ENCODE data around the gene ABCC5. TPM values are rescaled to one million over a fixed set of nuclear protein-coding genes. Genes with fewer than 3 reads are reported as not detected.
"Not testable (repeated sequence)": the region's sequence is repeated elsewhere in the genome, so short reads cannot be mapped to it uniquely, and the experiment has no call there.

The ABCC5 gene
- polyA plus RNA-seq, 3 donors, result 51.8 to 79.4 (median 62.3) TPM

DNA sequence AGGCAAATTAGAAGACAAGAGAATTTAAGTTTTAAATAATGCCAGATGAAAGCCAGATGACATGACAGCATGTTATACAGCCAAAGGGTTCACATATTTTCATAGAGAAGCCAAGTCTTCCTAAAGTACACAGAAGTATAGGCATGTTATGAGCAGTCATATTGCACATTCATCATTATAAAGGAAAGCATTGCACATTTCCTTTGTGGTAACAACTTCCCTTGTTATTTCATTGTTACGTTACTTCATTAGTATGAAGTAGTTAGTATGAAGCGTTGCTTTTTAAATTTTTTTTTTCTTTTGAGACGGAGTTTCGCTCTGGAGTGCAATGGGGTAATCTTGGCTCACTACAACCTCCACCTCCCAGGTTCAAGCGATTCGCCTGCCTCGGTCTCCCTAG, 4.6 kb upstream of the ABCC5 start:
- no peak for DNase-seq

DNA sequence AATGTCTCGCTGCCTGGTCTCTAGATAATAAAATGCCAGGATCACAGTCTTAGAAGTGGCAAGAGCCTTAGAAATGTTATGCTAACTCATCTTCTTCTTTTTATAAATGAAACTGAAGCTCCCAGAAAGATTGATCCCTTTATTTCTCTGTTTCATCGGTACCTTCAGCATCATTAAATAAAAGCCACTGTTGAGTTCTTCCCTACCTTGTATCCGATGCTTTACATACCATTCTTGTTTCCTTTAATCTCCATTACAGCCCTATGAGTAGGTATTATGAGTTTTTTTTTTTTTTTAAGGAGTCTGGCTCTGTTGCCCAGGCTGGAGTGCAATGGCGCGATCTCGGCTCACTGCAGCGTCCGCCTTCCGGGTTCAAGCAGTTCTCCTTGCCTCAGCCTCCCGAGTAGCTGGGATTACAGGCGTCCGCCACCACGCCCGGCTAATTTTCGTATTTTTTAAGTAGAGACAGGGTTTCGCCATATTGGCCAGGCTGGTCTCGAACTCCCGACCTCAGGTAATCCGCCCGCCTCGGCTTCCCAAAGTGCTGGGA, 815 bp upstream of the ABCC5 start:
- no peak for DNase-seq

DNA sequence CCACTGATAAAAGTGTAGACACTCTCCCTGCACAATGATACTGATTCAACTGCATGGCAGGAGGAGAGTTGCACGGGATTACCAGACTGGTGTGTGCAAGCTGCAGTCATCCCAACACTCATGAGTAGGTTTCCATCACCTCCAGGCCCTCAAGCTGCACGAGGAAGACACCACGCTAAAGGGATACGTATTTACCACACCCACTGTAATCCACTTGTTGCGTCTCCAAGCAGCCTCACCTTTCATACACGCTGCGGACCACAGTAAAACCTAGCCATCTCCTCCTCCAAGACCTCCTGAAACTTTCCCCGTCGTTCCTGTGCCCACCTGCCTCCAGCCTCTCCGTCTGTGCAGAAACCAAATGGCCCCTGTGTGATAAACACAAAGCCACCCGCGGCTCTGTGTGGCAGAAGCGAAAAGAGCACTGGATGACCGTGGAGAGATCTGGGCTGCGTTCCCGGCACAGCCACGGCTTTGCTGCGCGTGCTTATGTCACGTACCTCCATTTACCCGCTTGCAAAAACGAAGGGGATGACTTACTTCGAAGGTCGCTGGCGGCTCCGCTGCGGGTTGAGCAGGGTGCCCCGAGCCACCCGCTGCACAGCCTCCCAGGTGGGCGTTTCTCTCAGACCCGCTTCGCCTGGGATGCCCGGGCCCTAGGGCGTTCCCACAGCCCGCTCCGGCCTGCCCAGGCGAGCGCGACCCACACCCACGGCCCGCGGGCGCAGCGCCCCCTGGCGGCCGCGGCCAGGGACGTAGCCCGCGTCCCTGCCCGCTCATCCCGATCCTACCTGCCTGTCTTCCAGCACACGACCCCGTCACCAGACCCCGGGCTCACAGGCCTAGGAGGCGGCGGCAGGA, 643 bp downstream of the ABCC5 start:
- peak; percentile 69 for DNase-seq

DNA sequence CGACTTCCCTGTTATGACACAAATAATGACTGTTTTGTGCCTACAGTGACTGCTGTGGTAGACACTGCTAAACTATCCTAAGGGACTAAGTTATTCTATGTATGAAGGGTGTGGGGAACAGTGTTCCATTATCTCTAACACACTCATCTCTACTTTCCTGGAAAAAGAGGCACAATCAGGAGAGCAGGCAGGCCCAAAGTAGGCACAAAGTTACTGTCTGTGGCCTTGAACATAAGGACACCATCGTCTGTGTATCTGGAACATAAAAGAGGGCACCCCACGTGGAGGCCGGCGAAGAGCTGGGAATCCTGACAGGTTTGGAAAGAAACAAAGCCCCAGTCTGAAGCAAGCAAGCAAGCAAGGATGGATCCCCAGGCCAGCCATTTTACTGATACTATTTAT, 1.5 kb downstream of the ABCC5 start:
- no peak for DNase-seq

DNA sequence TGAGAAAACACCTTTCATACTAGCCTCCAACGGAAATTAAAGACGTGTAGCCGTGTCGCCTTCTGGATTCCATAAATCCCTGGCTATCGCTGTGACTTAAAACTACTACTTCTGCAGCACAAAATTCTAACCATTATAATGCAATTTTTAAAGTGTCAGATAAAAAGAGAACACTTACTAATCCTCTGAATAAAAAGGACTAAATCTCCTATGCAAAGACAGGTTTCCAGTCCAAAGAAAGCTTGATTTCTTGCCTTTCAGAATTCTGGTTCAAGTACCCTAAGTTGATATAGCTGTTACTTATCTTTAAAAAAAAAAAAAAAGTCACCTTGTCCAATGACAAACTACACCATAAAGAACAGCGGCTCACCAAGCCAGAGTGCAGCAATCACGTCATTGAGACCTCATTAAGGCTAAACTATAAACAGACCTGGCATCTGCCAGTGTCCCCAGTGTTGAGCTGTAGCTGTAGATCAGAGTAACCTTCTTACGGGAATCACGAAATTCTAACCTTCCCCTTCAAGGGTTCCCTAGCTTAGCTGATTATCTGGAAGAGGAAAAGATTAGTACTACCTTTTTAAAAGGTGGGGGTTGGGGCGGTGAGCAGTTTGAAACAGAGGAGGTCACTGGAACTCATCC, 2.2 kb downstream of the ABCC5 start:
- no peak for DNase-seq

DNA sequence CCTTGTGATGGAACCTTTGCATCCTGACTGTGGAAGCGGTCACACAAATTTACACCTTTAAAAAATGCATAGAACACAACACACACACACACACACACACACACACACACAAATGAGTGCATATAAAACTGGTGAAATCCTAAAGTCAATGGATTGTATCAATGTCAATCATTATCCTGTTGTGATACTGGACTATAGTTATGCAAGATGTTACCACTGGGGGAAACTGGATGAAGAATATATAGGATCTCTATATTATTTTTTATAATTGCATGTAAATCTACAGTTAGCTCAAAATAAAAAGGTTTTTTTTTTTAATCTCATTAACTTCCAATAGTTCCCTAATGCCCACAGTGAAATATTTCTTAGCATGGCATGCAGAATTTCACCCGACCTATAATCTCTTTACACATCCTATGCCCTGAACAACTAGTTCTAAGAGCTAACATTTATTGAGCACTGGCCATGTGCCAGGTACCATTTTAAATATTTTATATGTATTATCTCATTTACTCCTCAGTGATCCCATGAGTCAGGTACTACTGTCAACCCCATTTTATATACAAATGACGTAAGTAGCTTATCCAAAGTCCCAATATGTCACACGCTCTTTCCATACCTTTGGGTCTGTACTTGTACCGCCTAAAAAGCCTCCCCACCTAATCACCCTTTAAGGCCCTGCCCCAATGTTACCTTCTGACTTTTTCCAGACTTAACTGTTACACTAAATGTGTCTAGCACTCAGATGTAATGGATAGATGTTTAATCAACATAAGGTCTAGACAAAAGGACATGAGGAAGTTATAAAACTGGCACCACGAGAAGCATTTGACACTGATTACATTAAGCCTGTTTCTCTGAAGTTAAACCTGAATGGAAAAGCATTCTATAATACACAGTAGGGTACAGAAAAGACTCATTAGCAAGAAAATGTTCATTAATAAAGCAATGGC, 5.5 kb downstream of the ABCC5 start:
- DNase-seq, result no peak

DNA sequence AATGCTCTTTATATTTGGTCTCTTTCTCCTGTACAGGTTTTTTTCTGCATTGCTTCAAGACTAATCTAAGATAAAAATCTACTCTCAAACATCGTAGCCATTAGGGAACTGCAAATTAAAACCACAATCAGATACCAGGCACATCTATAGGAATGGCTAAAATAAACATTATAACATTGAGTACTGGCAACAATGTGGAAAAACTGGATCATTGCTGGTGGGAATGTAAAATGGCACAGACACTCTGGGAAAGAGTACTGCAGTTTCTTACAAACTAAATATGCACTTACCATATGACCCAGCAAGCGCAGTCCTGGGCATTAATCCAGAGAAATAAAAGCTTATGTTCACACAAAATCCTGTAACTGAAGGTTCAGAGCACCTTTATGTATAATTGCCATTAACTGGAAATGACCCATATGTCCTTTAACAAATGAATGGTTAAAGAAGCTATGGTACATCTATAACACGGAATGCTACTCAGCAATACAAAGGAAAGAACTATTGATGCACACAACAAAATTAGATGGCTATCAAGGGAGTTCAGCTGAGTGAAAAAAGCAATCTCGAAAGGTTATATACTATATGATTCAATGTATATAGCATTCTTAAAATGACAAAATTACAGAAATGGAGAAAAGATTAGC, 6.3 kb downstream of the ABCC5 start:
- no peak for DNase-seq

DNA sequence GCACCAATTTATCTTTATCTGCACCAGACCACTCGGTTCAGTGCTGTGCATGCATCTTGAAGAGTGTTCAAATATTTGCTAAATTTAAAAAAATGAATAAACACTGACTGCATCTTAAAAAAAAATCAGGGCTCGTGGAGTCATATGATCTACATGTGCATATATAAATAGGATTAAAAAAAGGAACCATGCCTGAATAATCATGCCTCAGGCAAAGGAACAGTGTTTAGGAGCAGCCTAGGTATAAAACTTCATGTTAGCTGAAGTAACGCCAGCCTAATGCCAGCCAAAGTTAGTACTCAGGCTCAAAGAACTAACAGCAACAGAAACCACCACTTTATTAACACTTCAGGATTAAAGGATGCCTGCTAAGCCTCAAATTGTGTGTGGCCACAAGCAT, 9.5 kb downstream of the ABCC5 start:
- no peak for DNase-seq

DNA sequence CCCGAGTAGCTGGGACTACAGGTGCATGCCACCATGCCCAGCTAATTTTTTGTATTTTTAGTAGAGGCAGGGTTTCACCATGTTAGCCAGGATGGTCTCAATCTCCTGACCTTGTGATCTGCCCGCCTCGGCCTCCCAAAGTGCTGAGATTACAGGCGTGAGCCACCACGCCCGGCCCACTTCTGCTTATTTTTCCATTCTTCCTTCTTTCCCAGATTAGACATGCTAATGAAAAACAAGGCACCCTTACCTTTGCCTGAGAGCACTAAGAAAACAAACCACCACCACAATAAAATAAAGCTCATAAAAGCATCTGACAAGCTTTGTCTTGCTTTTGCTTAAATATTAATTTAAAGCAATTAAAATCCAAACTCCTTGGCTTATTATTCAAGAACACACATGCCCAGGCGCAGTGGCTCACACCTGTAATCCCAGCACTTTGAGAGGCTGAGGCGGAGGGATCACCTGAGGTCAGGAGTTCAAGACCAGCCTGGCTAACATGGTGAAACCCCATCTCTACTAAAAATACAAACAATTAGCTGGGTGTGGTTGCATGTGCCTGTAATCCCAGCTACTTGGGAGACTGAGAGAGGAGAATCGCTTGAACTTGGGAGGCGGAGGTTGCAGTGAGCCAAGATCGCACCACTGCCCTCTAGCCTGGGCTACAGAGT, 10.4 kb downstream of the ABCC5 start:
- not testable (repeated sequence) for DNase-seq

DNA sequence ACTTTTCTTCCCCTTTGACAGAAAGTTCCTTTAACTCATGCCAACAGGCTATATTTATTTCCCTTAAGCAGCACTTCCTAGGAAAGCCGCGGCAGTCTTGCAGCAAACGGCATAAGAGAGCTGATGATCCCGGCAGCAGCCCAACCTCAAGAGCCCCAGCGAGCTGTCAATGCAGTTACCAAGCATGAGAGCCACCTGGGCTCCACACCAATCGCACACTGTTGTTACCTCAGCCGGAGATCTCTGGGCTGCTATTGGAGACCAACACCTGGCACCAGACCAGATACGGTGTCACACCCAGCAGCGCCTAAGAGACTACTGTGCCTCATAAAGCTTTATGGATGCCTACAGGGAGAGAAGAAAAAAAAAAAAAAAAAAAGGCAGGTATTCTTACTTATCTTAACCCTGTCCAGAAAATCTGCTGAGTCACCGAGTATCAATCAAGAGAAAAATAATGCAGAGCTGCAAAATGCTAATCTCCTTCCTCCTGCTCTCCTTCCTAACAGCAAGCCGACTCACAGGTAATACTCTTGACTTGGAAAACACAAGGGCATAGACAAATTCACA, 11.7 kb downstream of the ABCC5 start:
- DNase-seq, result peak; percentile 79

DNA sequence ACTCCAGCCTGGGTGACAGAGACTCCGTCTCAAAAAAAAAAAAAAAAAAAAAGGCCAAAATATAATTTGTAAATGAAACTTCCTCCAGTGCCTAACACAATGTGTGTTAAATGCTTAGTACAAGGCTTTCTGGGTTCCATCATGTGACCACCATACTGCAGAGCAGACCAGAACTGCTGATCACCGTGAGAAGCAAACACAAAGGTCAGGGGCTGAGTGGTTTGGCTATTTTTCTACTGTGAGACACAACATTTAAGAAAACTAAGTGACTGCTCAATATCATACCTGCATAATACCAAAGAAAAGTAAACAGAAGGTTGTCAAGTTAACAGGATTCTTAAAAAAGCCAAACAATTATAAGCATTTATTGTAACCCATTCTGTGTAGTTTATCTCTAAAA, 13.2 kb downstream of the ABCC5 start:
- DNase-seq, result no peak

DNA sequence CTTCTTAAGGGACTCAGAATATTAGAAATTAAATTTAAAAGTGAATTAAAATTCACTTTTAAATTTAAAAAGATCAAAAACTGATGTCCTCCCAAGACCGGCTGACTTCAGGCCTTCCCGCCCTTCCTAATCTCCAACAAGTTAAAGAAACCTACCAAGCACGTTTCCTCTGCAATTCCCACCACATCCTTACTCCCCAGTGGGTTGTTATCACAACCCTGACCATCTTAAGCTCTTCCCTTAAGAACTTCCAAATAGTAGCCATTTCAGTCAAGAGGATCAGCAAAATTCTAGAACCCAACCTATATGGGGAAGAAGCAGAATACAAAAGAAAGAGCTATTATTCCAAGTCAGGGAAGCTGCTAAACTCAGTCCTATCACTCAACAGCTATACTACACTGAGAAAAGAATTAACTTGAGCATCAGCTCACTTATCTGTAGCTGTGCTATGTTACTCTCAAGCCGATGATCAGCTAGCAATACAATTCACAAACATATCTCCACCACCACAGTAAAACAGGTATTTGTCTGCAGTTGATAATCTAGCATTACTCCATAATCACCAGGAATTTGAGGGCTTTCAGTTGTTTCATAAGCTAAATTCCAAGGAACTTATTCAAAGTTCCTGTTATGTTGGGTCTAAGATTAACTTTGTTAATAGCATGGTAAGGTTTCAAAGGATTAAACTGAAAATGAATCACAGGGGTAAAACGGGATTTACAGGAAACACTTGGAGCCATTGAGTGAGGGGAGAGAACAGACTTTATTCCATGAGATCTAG, 14.3 kb downstream of the ABCC5 start:
- no peak for DNase-seq

DNA sequence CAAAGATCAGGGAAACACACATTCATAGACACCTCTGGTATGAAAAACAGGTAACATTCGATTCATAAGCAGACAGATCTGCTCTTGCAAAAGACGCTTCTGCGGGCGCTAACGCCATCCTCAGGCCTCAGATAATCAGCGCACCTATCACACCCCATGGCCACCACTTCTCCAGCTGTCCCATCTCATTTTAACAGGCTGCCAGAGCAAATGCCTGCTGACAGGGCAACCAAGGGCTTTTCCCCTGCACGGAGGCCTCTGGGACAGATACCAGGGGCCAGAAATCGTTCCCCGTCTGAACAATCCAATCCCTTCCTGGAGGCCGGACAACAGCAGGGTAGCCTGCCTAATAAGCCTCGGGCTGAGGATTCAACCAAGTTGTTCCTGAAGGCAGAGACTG, 15.2 kb downstream of the ABCC5 start:
- DNase-seq, result no peak

DNA sequence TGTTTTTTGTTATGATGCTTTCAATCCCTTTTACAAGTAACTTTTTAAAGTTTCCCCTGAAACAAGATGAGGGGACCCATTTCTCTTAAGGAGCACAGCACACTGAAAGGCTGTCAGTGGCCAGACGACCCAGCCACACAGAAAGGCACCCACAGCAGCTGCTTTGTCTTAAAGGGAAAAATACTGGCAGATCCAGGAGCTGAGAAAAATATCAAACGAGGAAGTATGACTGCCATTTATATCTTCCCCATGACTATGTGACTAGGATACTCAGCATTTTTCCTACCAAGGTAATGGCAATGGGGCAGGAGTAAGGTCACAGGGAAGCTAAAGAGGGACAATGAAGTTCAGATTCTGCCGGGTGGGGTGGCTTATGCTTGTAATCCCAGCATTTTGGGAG, 15.9 kb downstream of the ABCC5 start:
- no peak for DNase-seq

DNA sequence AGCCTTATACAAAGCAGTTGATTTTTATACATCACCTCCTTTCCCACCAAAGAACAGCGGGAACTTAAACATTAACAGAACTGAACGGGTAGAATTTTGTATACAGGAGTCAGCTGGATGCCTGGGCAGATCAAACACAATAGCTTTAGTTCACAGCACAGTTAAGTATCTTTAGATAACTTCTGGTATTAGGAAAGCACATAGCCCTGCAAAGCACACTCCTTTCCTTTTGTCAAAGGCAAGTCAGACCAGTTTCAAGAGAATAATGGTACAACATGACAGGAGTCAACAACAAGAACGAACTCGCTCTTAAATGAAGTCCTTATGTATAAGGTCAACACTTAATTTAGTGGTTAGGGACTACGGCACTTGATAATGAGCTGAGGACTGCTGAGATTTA, 26.3 kb downstream of the ABCC5 start:
- DNase-seq, result no peak

DNA sequence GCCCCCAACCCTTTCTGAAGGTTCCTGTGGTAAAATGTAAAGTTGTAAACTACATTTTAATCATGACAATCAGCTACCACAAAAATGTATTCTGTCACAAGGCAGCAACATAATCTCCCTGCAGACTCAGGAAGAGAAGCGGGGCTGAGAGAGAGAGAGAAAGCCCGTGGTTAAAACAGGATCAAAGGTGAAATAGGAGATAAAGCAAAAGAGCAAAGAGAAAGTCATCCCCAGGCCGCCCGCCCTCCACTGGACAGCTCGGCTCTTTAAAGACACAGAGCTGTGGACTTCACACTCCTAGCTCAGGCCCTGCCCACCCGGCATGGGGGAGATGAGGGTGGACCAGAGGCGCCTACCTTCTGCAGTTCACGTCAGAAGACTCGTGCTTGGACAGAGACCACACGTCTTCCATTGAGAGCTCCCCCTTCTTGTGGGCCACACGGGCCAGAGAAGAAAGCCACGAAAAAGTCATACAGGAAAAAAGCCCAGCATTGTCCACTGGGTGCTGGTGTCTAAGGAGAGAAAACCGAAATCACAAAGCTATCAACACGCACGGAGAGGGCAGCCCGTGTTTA, 29.4 kb downstream of the ABCC5 start:
- DNase-seq, result no peak

DNA sequence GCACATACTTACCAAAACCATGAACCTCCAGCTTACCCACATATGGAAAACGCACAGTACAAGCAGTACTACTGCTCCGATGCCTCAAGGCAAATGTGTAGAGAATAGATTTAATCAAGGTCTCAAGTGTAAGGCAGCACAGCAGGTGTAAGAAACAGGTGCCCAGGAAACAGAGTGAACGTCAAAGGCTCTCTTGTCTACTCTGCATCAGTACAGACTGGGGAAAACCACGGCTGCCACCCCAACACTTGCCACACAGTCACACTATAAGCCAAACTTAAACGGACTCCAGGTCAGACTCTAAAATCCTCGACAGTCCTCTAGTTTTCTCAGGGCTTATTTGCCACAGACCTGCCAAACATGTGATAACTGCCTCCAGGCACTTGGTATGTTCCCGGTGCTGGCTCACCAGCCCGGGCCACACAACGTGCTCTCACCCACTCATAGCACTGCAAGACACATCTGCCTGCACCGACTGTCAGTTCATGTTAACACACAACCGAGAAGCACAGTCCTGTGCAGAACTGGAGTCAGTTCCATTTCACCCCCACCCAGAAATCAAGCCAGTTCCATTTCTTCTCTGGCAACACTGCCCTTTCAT, 30.6 kb downstream of the ABCC5 start:
- no peak for DNase-seq

DNA sequence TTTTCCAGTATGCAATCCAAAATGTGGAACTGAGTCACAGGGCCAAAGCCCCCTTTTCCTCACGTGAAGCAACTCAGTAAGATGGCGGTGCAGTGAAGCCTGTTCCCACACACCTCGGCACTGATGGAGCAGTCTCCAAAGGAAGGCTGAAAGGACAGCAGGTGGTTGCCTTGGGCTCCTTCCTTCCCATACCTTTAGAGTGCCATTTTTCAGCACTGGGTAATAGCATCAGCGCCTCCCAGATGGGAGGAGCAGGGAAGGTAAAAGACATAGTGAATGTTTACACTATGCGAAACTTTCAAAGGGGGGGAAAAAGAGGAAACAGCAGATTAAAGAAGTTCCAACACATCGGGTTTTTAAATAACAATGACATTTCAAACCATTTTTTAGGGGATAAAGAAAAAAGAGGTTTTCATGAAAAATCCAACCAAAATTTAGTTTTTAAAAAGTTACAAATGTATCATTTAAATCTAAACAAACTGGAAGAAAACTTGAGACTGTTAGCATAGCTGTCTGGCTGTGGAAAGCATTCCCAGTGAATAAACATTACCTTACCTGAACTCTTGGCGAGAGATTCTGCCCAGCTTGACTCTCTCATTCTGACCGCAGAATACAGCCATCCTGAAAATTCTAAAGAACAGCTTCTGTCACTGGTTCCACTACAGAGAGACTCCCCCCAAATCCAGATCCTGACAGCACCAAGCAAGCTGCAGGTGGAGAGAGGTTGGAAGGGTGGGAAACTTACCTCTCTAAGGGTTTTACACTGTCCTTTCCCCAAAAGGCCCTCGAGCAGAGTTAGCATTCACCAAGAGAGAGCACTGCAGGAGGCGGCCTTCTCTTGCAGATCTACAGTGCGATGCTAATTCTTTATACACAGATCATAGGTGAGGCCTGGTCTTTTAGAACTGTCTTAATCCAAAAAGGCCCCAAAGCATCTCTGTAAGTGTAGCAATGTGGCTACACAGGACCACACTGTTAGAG, 32.6 kb downstream of the ABCC5 start:
- no peak for DNase-seq

All from renal pelvis (tissue), 4 donors.